Activated naive CD4-positive, alpha-beta T cell treated with anti-CD3 and anti-CD28 coated beads, Interleukin-2, amount 50 U/mL, for 72 hours (primary cell): ENCODE data around the gene EXOC6B. TPM values are rescaled to one million over a fixed set of nuclear protein-coding genes. Genes with fewer than 3 reads are reported as not detected.

Source experiments
- ATAC-seq, 2 donors: fragments of 150-1000 bp; cut with Tn5 transposase; 2 replicates each; pipeline ENCODE4 v1.10.0; 2021; ENCODE audit warnings: mild to moderate bottlenecking in 2 of 2, moderate library complexity in 2 of 2
- DNase-seq, 2 donors: peaks; one replicate each; pipeline ENCODE4 v3.0.0; 2021 to 2022; ENCODE audit warnings: low spot score in 2 of 2
- H3K27ac Mint-ChIP-seq, 2 donors: one replicate each; pipeline ENCODE4 v1.8.0; 2022; ENCODE audit warnings: mild to moderate bottlenecking in 2 of 2, mixed read lengths in 2 of 2
- H3K36me3 Mint-ChIP-seq, 2 donors: one replicate each; pipeline ENCODE4 v1.8.0; 2022; ENCODE audit warnings: mixed read lengths in 2 of 2
- H3K9me3 Mint-ChIP-seq, 2 donors: one replicate each; pipeline ENCODE4 v1.8.0; 2022; ENCODE audit warnings: mixed read lengths in 2 of 2
- total RNA-seq, 2 donors: library from RNA; stranded (reverse); gene quantifications; one replicate each; pipeline ENCODE4 v1.2.3, GENCODE V29; 2022

Gene EXOC6B
- total RNA-seq, 2 donors from 2014 or later, result 9.3 to 11.0 TPM

GRCh38 chr2:72150861-72151356 is 674.9 kb downstream of the EXOC6B start:
- no peaks in the 10 kb centered on the region for H3K9me3 Mint-ChIP-seq
- DNase-seq, result no peak
- H3K36me3 Mint-ChIP-seq, result peaks cover 7 to 16% of the 10 kb centered on the region in 2 donors
- H3K27ac Mint-ChIP-seq, result no peak overlapping the region
- no peak for ATAC-seq

- DNase-seq (peak; percentile 59 to 86), ATAC-seq (peak; percentile 72 to 77)
- Mint-ChIP-seq H3K36me3 (peaks cover 7 to 16% of the 10 kb centered on the region in 2 donors), H3K27ac (no peak overlapping the region), H3K9me3 (no peaks in the 10 kb centered on the region)
Observed at GRCh38 chr2:72150157-72150860, 675.5 kb downstream of the EXOC6B start.

- DNase-seq (peak; percentile 26 to 52), ATAC-seq (peak; percentile 30 to 44)
- H3K27ac Mint-ChIP-seq, result peak overlapping the region in 1 of 2 donors; percentile 29
- no peaks in the 10 kb centered on the region for H3K9me3 Mint-ChIP-seq
- peaks cover 7 to 16% of the 10 kb centered on the region in 2 donors for H3K36me3 Mint-ChIP-seq
Observed at GRCh38 chr2:72149556-72150156, 676.2 kb downstream of the EXOC6B start.

GRCh38 chr2:72148837-72149555 is 676.8 kb downstream of the EXOC6B start:
- ATAC-seq (peak in 1 of 2 donors; percentile 42), DNase-seq (no peak)
- peak overlapping the region in 1 of 2 donors; percentile 29 for H3K27ac Mint-ChIP-seq
- no peaks in the 10 kb centered on the region for H3K9me3 Mint-ChIP-seq
- peaks cover 7 to 16% of the 10 kb centered on the region in 2 donors for H3K36me3 Mint-ChIP-seq

GRCh38 chr2:72148003-72148836 is 677.6 kb downstream of the EXOC6B start:
- Mint-ChIP-seq H3K27ac (no peak overlapping the region), H3K9me3 (no peaks in the 10 kb centered on the region), H3K36me3 (peaks cover 7 to 16% of the 10 kb centered on the region in 2 donors)
- ATAC-seq, result no peak
- no peak for DNase-seq

- ATAC-seq (no peak), DNase-seq (peak in 1 of 2 donors; percentile 33)
- Mint-ChIP-seq H3K27ac (no peak within 1 kb of the TSS), H3K36me3 (peaks cover 7 to 16% of the 10 kb centered on the region in 2 donors), H3K9me3 (no peaks in the 10 kb centered on the region)
Observed at GRCh38 chr2:72147303-72147971, 678.4 kb downstream of the EXOC6B start, which contains the start of gene CYP26B1. Gene CYP26B1, minus strand, starts transcription at chr2:72147862. Its CDS starts 28 bp downstream, at chr2:72147834.

- DNase-seq, result no peak
- H3K9me3 Mint-ChIP-seq, result no peaks in the 10 kb centered on the region
- H3K36me3 Mint-ChIP-seq, result peaks cover 7 to 16% of the 10 kb centered on the region in 2 donors
- ATAC-seq, result no peak
- no peak overlapping the region for H3K27ac Mint-ChIP-seq
Observed at GRCh38 chr2:72146347-72147302, 679.2 kb downstream of the EXOC6B start.

- no peak for DNase-seq
- H3K9me3 Mint-ChIP-seq, result no peaks in the 10 kb centered on the region
- ATAC-seq, result no peak
- peak overlapping the region in 1 of 2 donors; percentile 62 for H3K27ac Mint-ChIP-seq
- peaks cover 7 to 16% of the 10 kb centered on the region in 2 donors for H3K36me3 Mint-ChIP-seq
Observed at GRCh38 chr2:72145658-72146329, 680.0 kb downstream of the EXOC6B start.

- Mint-ChIP-seq H3K36me3 (peaks cover 7 to 14% of the 10 kb centered on the region in 2 donors), H3K27ac (no peak overlapping the region), H3K9me3 (no peaks in the 10 kb centered on the region)
- DNase-seq (peak in 1 of 2 donors; percentile 30), ATAC-seq (no peak)
Observed at GRCh38 chr2:72145289-72145657, 680.6 kb downstream of the EXOC6B start.

- H3K36me3 Mint-ChIP-seq, result peaks cover 7 to 9% of the 10 kb centered on the region in 2 donors
- no peak overlapping the region for H3K27ac Mint-ChIP-seq
- no peaks in the 10 kb centered on the region for H3K9me3 Mint-ChIP-seq
- ATAC-seq, result no peak
- DNase-seq, result peak in 1 of 2 donors; percentile 49
Observed at GRCh38 chr2:72144632-72145288, 681.1 kb downstream of the EXOC6B start.

GRCh38 chr2:72144274-72144631 is 681.6 kb downstream of the EXOC6B start:
- DNase-seq (no peak), ATAC-seq (no peak)
- no peak overlapping the region for H3K27ac Mint-ChIP-seq
- H3K9me3 Mint-ChIP-seq, result no peaks in the 10 kb centered on the region
- H3K36me3 Mint-ChIP-seq, result peaks cover 7% of the 10 kb centered on the region in 2 donors

- Mint-ChIP-seq H3K27ac (peak overlapping the region in 1 of 2 donors; percentile 22), H3K9me3 (no peaks in the 10 kb centered on the region), H3K36me3 (peaks cover 7% of the 10 kb centered on the region in 2 donors)
- ATAC-seq, result no peak
- DNase-seq, result peak in 1 of 2 donors; percentile 50
Observed at GRCh38 chr2:72143441-72144273, 682.2 kb downstream of the EXOC6B start.
